Suppressor macrophage treated with lipopolysaccharide for 1 hour (primary cell): ENCODE measurements around the gene CCL1.

ENCODE experiments used
- DNase-seq, 3 donors: peaks; one replicate each; pipeline ENCODE4 v3.0.0-alpha.2; 2020 to 2022

Gene CCL1

DNA sequence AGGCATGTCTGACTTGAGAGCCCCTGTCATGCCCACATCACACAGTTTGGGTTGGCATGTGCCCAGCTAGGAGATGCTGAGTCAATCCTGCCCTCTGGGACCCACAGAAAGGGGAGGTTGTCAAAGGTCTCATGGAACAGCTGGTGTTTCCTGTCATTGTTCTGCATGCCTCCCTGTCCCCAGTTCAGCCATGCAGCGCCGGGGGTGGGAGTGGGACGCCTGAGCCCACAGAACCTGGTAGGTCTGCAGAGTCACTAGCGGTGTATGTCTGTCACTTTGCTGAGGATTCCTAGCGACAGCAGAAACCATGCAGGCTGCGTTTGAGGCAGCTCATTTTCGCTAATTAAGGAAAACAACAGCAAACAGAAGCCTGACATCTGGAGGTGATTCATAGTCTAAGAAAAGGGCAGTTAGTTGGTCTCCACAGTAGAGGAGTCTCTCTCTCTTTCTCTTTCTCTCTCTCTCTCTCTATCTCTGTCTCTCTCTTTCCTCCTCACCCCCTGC lies 19.6 kb upstream of the CCL1 start:
- DNase-seq, result peak; percentile 50 to 61 (median 54)

DNA sequence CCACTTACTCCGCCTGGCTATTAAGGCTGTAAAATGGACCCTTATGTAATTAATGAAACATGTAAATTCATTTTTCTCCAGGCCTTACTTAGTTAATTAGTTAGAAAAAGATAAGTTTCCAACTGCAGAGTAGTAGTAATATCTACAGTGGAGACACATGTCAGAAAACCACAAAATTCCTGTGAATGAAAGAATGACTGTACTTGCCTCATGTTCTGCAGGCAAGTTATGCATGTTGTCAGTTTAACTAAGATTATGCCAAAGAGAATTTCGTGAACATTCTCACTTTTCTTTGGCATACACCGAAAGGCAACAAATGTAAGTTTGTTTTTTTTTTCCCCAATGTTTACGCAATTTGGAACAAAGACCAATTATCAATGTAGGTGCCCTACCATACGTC lies 16.8 kb upstream of the CCL1 start:
- no peak for DNase-seq

DNA sequence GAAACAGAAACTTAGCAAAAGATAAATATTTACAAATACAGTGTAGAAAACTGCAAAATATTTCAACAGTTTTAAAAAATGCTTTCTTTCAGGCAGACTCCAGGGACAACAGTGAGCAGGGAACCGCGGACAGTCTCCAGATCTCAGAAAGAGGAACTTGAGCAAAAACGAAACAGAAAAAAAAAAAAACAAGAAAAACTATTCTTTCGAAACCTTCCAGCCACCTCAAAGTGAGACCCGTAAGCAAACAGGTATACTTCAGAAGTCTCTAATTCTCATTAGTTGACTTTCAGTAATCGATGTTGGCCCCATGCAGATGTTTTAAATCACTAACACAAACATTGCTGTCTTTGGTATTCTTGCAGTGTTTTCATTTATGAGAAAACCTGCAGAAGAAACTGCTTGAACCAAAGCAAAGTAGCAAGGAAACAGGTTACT lies 15.7 kb upstream of the CCL1 start:
- DNase-seq, result peak; percentile 75 to 86 (median 82)

DNA sequence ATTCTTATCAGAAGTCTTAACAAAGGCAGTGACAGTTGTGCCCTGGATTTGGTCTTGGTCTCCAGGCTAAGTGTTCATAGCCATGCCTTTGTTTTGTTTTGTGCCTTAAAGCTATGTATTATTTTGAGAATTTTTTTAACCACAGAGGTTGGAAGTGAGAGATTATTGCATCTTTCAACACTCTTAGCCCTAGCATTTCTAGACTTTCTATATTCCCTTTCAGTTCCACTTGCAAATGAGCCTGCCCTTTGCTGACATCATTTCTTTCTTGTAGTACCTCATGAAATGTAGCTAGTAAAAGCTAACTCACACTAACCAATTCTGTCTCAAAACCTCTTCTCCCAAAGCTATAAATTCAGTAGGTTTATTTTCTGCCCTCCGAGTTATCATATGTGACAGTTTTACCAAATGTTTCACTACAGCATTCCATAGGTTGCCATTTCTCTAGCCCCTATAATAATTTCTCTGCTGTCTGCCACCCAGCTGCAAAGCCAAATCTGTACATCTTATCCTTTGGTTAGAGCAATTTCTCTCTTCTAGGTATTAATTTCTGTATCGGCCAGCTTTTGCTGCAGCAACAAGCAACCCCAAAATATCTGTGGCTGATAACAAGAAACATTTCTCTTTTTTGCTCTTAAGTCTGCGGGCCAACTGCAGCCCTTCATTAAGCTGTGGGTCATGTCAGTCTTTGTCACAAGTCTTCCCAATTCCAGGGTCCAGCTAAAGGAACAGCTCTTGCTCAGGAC lies 14.2 kb upstream of the CCL1 start:
- peak; percentile 54 to 75 (median 62) for DNase-seq

DNA sequence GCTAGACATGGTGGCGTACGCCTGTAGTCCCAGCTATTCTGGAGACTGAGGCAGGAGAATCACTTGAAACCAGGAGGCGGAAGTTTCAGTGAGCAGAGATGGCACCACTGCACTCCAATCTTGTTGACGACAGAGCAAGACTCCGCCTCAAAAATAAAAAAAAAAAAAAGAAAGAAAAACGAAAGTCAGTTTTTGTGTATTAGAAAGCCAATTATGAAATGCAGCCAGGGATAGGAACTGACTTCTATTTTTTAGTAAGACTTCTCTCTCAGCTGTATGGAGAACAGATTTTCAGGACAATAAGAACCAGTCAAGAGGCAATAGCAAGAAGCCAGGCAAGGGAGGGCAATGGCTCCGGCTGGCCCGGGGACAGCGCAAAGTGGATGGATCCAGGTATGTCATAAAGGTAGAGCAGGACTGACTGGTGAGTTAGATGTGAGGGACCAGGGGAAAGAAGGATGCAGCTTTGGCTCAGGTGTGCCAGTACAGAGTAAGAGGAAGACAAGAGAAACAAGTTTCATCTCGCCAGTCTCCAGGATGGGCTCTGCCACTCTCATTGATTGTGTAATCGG lies 12.5 kb upstream of the CCL1 start:
- peak in 1 of 3 donors; percentile 59 for DNase-seq

DNA sequence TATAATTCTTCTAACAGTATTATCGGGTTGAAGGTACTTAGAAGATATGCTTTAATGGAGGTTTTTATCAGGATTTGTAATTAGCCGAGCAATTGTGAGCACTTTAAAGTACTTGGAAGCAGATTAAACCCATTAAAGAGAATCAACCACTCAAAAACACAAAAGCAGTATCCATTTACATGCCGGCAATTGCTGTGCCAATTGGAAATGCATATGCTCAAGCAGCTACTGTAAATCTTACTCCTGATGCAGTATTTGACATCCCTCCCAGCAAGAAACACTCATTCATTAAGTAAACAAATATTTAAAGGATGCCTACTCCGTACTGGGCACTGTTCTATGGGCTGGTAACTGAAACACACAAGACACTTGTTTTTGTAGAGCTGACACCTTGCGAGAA lies 11.4 kb upstream of the CCL1 start:
- DNase-seq, result no peak

DNA sequence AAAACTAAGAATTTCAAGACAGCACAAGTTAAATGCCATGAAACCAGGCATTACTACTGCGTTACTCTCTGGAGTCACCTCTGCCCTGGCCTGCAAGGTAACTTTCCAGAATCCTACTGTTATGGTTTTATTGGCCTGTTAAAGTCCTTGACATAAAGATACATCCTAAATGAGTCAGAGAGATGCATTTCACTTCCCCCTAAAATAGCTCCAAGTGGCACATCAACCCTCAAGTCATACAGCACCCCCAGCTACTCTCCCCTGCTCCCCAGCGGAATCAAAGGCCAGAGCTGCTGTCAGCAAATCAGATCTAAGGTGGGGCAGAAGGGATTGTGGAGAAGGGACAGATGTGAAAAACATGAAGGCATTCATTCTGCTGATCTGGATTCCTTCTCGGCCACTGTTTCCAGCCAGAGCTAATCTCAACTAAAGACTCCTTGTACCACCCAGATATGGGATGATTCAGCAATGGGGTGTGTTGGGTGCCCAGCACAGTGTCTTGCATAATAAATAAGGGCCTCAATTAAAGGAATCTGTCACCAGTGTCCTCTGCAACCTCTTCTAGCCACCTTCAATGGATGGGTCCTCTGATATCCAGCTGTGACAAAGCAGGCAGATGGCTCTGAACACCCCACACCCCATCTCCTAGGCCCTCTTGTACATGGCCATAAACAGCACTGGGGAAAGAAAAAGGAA lies 8.5 kb upstream of the CCL1 start:
- peak in 2 of 3 donors; percentile 56 to 65 for DNase-seq

DNA sequence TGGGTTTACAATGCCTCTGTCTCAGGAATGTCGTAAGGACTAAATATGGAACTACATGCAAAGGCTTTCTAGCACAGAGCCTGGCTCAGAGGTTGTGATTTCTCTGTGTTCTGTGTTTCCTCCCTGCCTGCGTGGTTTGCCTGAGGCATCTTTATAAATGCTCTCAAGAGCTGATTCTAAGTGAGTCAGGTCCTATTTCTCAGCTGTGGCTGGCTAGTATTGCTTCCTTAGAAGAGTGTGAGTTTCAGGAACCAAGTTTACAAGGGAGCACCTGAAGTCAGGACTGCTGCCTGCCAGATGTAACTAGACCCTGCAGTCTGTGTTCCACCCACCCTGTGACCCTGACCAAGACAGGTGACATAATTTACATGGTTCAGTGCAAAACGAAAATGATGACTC lies 8.0 kb upstream of the CCL1 start:
- peak; percentile 62 to 80 (median 71) for DNase-seq

DNA sequence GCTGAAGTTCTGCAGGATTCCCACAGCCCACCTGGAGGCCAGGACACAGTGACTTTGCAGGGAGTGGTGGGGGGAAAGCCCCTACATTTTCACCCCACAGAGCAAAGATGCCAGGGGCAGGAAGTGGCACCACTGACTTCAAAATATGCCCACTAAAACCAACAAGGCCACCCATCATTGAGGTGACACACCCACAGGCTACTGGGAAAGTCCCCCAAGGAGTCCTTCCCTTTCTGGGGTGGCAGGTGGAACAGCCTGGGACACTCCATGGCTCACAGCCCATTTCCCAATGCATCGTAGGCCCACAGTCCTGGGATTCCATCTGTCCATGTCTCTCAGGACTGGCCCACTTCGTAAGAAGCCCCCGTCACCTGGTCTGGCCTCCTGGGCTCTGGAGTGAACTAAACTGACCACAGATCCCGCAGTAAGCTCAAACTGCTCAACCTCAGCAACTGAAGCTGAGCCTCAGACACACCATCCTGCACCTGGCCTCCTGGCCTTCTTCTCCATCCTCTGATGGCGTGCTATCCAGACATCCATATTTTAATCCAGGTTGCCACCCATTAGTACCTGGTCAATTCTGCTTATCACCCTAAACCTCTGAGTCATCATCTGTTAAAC lies 7.5 kb upstream of the CCL1 start:
- peak; percentile 46 to 68 (median 61) for DNase-seq

DNA sequence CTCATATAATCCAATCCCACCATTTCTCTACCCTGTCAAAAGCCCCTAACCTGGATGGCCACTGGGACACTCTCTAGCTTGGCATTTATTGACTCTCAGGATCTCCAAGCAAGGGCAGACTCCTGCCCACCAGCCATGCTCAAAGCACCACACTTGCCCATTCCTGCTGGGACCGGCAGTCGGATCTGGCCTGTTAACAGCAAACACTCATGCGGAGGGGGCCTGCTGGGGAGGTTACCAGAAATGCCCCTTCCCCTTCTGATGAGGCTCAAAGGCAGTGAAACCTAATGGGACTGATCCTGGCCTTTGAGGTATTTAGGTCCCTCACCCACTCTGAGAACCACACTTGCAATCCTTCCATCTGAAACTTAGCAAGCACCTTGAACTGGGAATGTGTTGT lies 6.5 kb upstream of the CCL1 start:
- DNase-seq, result no peak

DNA sequence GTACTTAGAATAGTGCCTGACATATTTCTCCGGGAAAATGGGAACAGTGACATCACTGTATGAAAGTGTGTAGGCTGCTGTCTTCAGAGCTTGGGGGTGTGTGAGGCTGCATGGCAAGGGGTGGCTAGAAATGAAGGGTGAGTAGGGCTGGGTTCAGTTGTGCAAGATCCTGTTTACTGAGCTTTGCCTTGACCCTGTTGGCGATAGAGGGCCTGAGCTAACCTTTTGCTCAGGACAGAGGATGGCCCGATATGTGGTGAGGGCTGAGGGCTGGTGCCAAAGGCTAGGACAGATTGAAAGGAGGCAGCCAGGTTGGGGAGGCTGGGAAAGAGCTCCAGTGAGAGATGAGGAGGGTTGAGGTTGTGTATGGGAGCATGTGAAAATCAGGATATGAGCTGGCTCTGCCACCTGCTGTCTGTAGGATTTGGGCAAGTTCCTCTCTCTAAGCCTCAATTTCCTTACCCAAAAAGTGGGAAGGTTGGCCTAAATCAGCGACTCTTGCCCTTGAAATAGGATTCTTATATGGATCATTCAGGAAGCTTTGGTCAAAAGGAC lies 6.0 kb upstream of the CCL1 start:
- DNase-seq, result peak in 2 of 3 donors; percentile 75 to 76

DNA sequence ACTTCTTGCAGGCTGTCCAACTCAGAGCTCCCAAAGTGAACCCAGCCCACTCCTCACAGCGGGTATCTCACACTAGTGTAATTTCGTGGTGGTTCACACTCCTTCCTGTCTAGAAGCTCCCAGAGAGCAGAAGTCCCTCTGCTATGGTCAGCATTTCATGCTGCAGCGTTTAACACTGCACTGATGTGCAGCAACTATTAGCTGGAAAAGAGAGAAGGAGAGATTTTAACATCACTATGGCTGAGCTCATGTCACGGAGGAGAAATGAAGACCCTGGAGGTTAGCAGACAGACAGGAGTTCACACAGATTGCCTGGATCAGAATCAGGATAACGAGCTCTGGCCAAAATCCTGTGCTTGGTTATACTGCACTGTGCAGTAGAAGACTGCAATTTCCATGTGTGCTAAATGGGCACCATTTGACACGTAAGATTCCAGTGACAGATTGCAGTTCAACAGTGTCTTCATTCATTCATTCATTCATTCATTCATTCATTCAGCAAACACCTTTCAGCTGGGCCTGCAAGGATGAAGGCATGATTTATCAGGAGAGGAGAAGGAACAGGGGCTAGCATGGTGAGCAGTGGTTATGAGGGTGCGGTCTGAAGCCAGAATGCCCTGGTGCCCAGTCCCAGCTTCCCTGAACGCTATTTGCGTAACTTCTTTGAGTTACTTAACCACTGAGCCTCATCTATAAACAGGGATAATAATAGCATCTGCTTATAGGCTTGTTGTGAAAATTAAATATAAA lies 5.3 kb upstream of the CCL1 start:
- DNase-seq, result peak in 1 of 3 donors; percentile 82

DNA sequence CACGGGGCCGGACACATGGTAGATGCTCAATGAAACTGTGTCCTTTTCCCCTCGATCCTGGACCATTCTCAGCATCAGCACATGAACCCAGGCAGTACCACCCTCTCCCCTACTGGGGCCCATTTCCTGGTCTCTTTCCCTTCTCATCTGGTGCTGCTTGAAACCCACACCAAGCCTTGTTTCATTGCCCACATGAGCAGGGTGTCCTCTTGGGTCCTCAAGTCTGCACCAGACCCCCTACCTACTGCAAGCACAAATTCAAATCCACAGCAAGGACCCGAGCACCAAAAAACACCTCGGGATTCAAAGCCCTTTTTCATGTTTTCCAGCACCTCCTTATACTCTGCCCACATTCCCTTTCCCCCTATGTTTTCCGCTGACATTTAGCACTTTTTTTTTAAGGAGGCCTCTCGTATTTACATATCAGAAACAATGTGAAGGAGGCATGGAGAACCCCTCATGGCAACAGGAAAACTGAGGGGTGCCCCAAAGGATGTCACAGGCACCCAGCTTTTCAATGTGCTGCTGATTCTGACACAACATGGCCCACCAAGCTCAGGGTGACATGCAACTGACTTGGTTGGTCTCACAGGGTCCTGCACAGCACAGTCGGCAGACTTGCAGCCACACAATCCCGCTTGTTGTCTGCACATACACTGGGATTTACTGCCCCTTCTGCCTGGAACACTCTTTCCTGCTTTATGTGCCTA lies 4.6 kb upstream of the CCL1 start:
- DNase-seq, result no peak

DNA sequence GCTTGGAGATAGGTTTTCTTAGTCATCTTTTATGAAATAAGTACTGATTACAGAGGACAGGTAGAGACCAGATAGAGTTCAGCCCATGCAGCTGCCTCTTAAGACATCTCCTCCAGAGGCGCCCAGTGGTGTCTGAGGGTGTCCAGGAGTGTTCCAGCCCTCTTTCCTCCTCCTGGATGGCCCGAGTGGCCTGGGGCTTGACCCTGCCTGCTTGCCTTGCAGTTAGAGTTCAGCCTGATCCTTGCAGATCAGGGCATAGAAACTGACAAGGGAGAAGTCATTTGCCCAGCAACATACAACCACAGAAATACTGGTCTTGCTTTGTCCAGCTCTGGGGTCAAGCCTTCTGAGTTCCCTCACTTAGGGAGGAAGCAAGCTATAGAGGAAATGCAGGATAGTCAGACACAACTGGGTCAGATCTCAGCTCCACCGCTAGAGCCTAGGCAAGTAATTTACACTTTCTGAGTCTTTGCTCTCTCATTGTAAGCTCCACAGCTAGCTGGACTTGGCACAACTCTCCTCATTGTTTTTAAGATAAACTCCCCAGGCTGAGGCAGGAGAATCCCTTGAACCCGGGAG lies 3.6 kb upstream of the CCL1 start:
- peak in 2 of 3 donors; percentile 54 to 63 for DNase-seq

DNA sequence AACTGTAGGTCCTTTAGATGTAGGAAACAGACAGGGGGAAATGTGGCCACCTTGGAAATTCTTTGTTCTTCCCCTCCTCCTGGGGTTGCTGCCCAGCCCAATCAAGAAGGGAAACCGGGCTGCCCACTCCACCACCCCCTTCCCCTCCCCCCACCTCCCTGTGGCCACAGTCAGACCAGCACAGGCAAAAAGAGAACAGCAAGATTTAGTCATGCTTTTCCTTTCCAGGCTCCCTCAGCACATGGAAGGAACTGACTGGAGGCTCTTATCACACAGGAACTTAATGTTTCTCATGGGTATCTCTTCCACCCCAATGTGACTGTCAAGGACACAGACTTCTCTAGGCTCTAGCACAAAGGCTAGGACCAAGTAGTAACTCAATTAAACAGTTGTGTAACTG lies 3.0 kb upstream of the CCL1 start:
- DNase-seq, result peak; percentile 93 to 94 (median 94)

DNA sequence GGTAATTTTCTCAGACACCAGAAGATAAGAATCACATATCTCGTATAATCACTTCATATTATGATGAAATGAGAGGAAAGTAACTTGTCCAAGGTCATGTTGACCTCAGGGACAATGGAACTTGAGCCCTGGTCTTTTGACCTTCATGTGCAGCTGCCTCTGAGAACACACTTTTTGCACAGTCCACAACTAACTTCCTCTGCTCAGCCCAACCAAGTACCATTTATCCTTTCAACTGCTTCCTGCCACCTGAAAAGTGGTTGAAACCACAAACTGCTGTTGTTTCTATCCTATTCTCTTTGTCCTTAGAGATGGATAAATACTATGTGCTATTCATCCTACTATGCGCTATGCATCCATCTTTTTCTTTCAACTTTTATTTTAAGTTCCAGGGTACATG lies 2.3 kb upstream of the CCL1 start:
- DNase-seq, result no peak

DNA sequence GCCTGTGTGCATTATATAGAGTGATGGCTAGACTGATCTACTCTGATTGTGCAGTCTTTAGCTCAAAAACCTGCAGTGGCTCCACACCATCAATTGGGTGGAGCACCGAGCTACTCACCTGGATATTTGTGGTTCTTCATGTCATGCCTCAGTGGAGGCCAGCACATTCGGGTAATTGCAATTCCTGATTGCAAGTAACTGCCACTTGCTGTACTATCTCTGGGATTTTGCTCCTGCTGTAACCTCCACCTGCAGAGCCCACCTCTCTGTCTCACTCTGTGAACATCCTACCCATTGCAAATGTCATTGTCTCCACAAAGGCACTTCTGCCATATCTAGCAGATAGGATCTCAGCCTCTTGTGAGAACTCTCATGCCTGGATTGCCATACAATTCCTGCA lies 1.7 kb upstream of the CCL1 start:
- no peak for DNase-seq

DNA sequence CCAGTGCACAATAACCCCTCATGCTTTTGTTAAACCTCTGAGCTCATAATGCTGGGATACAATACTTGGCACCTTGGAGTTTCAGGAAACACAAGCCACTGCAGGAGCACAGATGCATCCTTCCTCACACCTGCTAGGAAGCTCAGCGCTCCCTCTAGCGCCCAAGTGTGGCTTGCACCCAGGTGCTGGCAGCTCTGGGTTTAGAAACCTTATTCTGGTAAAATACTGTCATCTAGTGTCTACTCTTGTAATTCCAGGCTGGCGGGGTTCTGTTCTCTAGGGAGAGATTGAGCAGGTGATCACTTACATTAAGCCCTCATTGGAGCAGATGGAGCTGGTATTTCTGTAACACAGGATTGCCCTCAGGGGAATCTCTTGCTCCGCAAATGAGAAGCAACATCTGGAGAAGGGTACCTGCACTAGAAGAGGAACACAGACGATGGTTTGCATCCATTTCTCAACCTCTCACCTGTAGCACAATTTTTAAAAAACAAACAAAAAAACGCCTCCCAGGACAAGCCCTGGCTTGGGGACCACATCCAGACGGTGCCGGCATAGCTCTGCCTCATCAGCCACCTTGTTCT lies 1.5 kb downstream of the CCL1 start:
- DNase-seq, result peak; percentile 93 to 95 (median 94)

DNA sequence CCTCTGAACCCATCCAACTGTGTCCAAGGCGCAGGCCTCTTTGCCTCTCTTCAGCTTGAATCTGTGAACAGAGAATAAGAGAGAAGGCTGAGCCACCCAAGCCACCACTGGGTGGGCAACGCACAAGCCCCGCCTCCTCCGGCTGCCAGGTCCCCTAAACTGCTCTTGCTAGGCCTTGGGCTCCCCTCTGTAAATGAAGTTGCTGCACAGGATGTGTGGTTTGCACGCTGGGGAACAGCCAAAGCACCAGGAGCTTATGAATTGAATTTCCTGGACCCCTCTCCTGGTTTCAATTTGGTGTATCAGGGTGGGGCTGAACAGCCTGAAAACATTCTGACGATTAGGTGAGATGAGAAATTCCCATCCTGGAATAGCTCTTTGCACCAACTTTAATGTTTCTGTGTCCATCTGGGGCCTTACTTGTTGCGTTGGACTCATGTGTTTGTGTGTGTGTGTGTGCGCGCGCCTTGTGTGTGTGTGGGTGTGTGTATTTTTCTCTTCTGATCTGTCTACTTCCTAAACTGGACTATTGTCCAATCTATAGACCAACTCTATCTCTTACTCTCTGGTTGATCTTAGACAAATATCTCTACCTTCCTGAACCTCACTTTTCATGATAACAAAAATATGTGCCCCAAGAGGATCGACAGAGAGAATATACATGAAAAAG lies 2.3 kb downstream of the CCL1 start:
- no peak for DNase-seq

DNA sequence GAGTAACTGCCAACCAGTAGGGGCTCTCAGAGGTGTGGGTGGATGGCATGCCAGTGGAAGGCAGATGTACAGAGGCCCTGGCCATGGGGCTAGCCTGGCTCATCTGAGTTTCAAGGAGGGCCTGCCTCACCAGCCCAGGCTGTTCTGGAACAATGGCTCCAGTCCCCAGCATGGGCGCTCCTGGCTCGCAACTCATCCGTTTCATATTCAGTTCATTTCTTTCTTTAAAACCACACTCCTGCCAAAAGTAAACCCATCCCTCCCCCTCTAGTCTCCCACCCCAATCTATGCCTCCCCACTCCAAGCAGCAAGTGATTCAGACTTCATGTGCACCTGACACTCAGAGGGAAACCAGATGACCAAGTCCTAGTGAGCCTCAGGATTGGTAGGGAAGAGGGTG lies 4.4 kb downstream of the CCL1 start:
- DNase-seq, result no peak
